ENCODE measurements around the gene MYO1A.

MYO1A gene

DNA sequence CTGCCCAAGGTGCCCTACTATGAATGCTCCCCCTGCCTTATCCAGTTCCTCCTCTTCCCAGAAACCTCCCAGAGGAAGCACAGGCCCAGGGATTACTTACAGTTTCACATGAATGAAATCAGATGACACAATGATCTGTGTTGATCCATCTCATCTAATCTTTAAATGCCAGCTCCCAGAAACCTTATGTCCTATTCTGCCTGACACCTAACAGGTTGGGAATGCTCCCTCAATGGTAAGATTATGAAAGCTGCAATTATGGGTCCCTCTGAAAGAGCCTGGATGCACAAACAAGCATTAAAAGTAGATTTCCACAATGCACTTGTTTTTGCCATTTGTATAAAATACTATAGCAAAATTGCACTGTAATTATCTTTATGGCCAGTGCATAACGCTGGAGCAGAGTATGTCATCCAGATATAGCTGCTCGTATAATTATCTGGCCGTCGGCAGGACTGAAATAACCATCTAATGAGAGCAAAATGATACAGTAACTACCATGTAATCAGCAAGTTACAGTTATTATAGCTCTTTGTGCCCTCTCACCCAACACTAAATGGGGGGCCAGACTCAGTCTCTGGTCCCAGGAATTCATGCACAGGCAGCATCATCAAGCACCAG, 39.2 kb downstream of the MYO1A start:
- TF ChIP-seq, protein P1, sequence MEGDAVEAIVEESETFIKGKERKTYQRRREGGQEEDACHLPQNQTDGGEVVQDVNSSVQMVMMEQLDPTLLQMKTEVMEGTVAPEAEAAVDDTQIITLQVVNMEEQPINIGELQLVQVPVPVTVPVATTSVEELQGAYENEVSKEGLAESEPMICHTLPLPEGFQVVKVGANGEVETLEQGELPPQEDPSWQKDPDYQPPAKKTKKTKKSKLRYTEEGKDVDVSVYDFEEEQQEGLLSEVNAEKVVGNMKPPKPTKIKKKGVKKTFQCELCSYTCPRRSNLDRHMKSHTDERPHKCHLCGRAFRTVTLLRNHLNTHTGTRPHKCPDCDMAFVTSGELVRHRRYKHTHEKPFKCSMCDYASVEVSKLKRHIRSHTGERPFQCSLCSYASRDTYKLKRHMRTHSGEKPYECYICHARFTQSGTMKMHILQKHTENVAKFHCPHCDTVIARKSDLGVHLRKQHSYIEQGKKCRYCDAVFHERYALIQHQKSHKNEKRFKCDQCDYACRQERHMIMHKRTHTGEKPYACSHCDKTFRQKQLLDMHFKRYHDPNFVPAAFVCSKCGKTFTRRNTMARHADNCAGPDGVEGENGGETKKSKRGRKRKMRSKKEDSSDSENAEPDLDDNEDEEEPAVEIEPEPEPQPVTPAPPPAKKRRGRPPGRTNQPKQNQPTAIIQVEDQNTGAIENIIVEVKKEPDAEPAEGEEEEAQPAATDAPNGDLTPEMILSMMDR (IDR thresholded peaks at IDR 0.05; ENCODE audit: insufficient read depth, low read length, poor library complexity, severe bottlenecking) = no peak
- TF ChIP-seq EZH2phosphoT487 (conservative IDR thresholded peaks at IDR 0.05; ENCODE audit: low read length) = no peak
- no peak overlapping the region for H3K4me2 ChIP-seq (ENCODE audit: low read depth, low read length, poor library complexity, severe bottlenecking)

DNA sequence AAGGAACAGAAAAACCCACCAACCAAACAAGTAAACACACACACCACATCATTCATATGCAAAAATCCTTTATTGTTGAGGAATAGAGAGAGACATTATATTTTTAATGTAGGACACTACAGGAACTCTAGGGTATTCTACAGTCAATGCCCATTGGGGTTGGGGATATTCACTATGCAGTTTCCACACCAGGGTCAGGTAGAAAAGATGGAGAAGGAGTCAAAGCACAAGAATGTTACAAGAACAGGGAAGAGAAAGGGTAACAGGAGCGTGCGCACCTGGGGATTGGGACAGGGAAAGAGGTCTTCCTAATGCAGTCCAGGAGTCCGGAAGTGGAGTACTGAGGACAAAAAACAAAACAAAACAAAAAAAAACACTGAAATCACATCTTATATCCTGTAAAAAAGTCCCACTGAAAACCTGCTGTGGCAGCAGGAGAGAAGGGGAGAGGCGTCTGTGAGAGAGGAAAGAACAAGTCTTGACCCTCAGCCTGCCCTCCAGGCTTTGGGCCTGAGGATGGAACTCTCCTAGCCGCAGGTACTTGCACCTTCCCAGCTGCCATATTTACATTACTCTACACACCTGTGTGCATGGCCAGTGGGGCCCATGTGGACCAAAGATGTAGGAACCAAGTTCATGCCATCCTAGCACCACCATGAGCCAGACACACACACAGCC, 39.8 kb downstream of the MYO1A start:
- Histone ChIP-seq H3K9me3 (ENCODE audit: insufficient read depth, low read length) (no peaks in the 10 kb centered on the region), H3K27ac (ENCODE audit: low read depth, low read length) (no peak overlapping the region), H3K4me3 (ENCODE audit: insufficient read depth, low read length, poor library complexity, severe bottlenecking) (no peak overlapping the region), H3K36me3 (ENCODE audit: low read length) (no peaks in the 10 kb centered on the region), H3K79me2 (ENCODE audit: insufficient read depth, low read length) (peaks cover 7% of the 10 kb centered on the region; the same call in 1 of the 2 replicates), H4K20me1 (ENCODE audit: low read depth, low read length) (no peaks in the 10 kb centered on the region), H3K4me2 (ENCODE audit: low read depth, low read length, poor library complexity, severe bottlenecking) (no peak overlapping the region), H3K27me3 (ENCODE audit: low read length) (no peaks in the 10 kb centered on the region), H2AFZ (ENCODE audit: low read depth, low read length, severe bottlenecking) (no peak overlapping the region), H3K9me2 (replicated peaks; ENCODE audit: insufficient read depth, low read length) (no peaks in the 10 kb centered on the region), H3F3A (ENCODE audit: insufficient read depth) (peaks cover 10% of the 10 kb centered on the region; the same call in 1 of the 2 replicates), H3K9ac (ENCODE audit: low read length) (no peak overlapping the region)
- TF ChIP-seq, protein P1 (IDR thresholded peaks at IDR 0.05; ENCODE audit: insufficient read depth, low read length, poor library complexity, severe bottlenecking) = no peak
- TF ChIP-seq EZH2phosphoT487 (conservative IDR thresholded peaks at IDR 0.05; ENCODE audit: low read length) = no peak

More for the DNA sequence above, 39.2 kb downstream of the MYO1A start:
- Histone ChIP-seq H3K9me3 (ENCODE audit: insufficient read depth, low read length) (no peaks in the 10 kb centered on the region), H3K27ac (ENCODE audit: low read depth, low read length) (no peak overlapping the region), H3K36me3 (ENCODE audit: low read length) (no peaks in the 10 kb centered on the region), H3K79me2 (ENCODE audit: insufficient read depth, low read length) (peaks cover 4% of the 10 kb centered on the region; the same call in 1 of the 2 replicates), H3K9me2 (replicated peaks; ENCODE audit: insufficient read depth, low read length) (no peaks in the 10 kb centered on the region), H3K4me3 (ENCODE audit: insufficient read depth, low read length, poor library complexity, severe bottlenecking) (no peak overlapping the region), H3F3A (ENCODE audit: insufficient read depth) (peaks cover 10% of the 10 kb centered on the region; the same call in 1 of the 2 replicates), H4K20me1 (ENCODE audit: low read depth, low read length) (no peaks in the 10 kb centered on the region), H2AFZ (ENCODE audit: low read depth, low read length, severe bottlenecking) (no peak overlapping the region), H3K9ac (ENCODE audit: low read length) (no peak overlapping the region), H3K27me3 (ENCODE audit: low read length) (no peaks in the 10 kb centered on the region)

DNA sequence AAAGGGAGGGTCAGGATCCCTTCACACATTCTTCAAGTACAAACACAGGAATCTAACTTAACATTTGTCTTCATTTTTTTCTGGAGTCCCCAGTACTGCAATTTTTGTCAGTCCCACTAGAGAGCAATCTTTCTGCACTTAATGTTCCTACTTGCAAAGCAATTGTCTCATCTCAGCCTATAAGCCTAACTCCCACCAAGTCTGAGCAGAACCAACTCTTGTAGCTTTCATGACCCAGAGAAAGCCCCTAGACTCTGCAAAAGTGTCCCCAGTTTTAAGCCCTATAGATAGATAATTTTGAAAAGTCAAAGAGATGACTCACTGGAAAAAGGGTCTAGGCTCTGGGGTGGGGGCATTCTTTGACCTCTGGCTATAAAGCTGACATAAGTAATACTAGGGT, 41.8 kb downstream of the MYO1A start:
- Histone ChIP-seq H3K9me3 (ENCODE audit: insufficient read depth, low read length) (no peaks in the 10 kb centered on the region), H4K20me1 (ENCODE audit: low read depth, low read length) (no peaks in the 10 kb centered on the region), H3K9ac (ENCODE audit: low read length) (no peak overlapping the region), H3K9me2 (replicated peaks; ENCODE audit: insufficient read depth, low read length) (no peaks in the 10 kb centered on the region), H3F3A (ENCODE audit: insufficient read depth) (peaks cover 10% of the 10 kb centered on the region; the same call in 1 of the 2 replicates), H3K79me2 (ENCODE audit: insufficient read depth, low read length) (peaks cover 7% of the 10 kb centered on the region; the same call in 1 of the 2 replicates), H3K27me3 (ENCODE audit: low read length) (no peaks in the 10 kb centered on the region), H2AFZ (ENCODE audit: low read depth, low read length, severe bottlenecking) (no peak overlapping the region), H3K4me3 (ENCODE audit: insufficient read depth, low read length, poor library complexity, severe bottlenecking) (no peak overlapping the region), H3K27ac (ENCODE audit: low read depth, low read length) (no peak overlapping the region), H3K36me3 (ENCODE audit: low read length) (no peaks in the 10 kb centered on the region), H3K4me2 (ENCODE audit: low read depth, low read length, poor library complexity, severe bottlenecking) (no peak overlapping the region)
- no peak for TF ChIP-seq EZH2phosphoT487 (conservative IDR thresholded peaks at IDR 0.05; ENCODE audit: low read length)
- TF ChIP-seq, protein P1 (IDR thresholded peaks at IDR 0.05; ENCODE audit: insufficient read depth, low read length, poor library complexity, severe bottlenecking) = peak; percentile 62
